HK-2 (cell line): ENCODE data around the gene ENDOU.

Experiments used
- DNase-seq: peaks from one replicate; pipeline ENCODE4 v3.0.0-alpha.2; 2018; ENCODE audit not compliant: unreplicated experiment

Gene ENDOU

GRCh38 chr12:47718531-47718930 lies 6.8 kb downstream of the ENDOU start:
- DNase-seq: no peak

- DNase-seq: peak; percentile 31
Observed at GRCh38 chr12:47717443-47718193, 7.7 kb downstream of the ENDOU start.

- DNase-seq: no peak
Observed at GRCh38 chr12:47717046-47717442, 8.2 kb downstream of the ENDOU start.

GRCh38 chr12:47715877-47716548 lies 9.3 kb downstream of the ENDOU start:
- no peak for DNase-seq

GRCh38 chr12:47715393-47715876 lies 9.9 kb downstream of the ENDOU start:
- peak; percentile 61 for DNase-seq

- DNase-seq: no peak
Observed at GRCh38 chr12:47714826-47715386, 10.4 kb downstream of the ENDOU start.

GRCh38 chr12:47712171-47712570 lies 13.1 kb downstream of the ENDOU start:
- DNase-seq: no peak

GRCh38 chr12:47711448-47711847 lies 13.8 kb downstream of the ENDOU start:
- no peak for DNase-seq

GRCh38 chr12:47710278-47710677 lies 15.0 kb downstream of the ENDOU start:
- DNase-seq: no peak

- DNase-seq: no peak
Observed at GRCh38 chr12:47709671-47710070, 15.6 kb downstream of the ENDOU start.

- DNase-seq: no peak
Observed at GRCh38 chr12:47709237-47709636, 16.1 kb downstream of the ENDOU start.

GRCh38 chr12:47707905-47708543 lies 17.3 kb downstream of the ENDOU start:
- no peak for DNase-seq

GRCh38 chr12:47707355-47707754 lies 17.9 kb downstream of the ENDOU start:
- DNase-seq: no peak

GRCh38 chr12:47705566-47706425 lies 19.5 kb downstream of the ENDOU start, which contains the start of gene RPAP3:
RPAP3 (minus strand) TSS chr12:47706030; CDS start chr12:47702840, 3,190 bp downstream.
- peak; percentile 94 for DNase-seq

GRCh38 chr12:47705229-47705565 lies 20.1 kb downstream of the ENDOU start:
- DNase-seq: no peak

- DNase-seq: no peak
Observed at GRCh38 chr12:47704719-47705118, 20.6 kb downstream of the ENDOU start.

- no peak for DNase-seq
Observed at GRCh38 chr12:47700263-47700662, 25.0 kb downstream of the ENDOU start.

GRCh38 chr12:47698631-47699030 lies 26.7 kb downstream of the ENDOU start:
- DNase-seq: no peak

GRCh38 chr12:47698055-47698454 lies 27.2 kb downstream of the ENDOU start:
- DNase-seq: no peak

GRCh38 chr12:47689215-47689614 lies 36.1 kb downstream of the ENDOU start:
- no peak for DNase-seq

GRCh38 chr12:47687636-47688035 lies 37.7 kb downstream of the ENDOU start:
- no peak for DNase-seq
